Left kidney (tissue), 8 donors: ENCODE results near the gene DHX9. TPM values are rescaled to one million over a fixed set of nuclear protein-coding genes. Genes with fewer than 3 reads are reported as not detected.
A peak's percentile ranks its signal among the peaks of the same experiment; 100 is the strongest.

Experiments
- DNase-seq: peaks from one replicate; pipeline ENCODE4 v3.0.0-alpha.2; 2013
- long read RNA-seq, 8 donors: transcript quantifications; one replicate each; lab custom pipeline, GENCODE V29; 2026
- polyA plus RNA-seq: library from polyadenylated mRNA; unstranded; fragments of 120-200 nt; gene quantifications from one replicate; pipeline ENCODE4 v1.2.1, GENCODE V29; 2013; ENCODE audit not compliant: insufficient read length

The DHX9 gene
- polyA plus RNA-seq = 298 TPM
- long read RNA-seq, donor 1, full-length matches to known transcripts = 13 of 147 reads
- long read RNA-seq, donor 1, partial matches to known transcripts = 134 of 147 reads
- long read RNA-seq, donor 1, other reads (novel, unspliced or antisense) = 0 of 147 reads
- long read RNA-seq, donor 2, full-length matches to known transcripts = 11 of 65 reads
- long read RNA-seq, donor 2, partial matches to known transcripts = 54 of 65 reads
- long read RNA-seq, donor 2, other reads (novel, unspliced or antisense) = 0 of 65 reads
- long read RNA-seq, donor 3, full-length matches to known transcripts = 10 of 67 reads
- long read RNA-seq, donor 3, partial matches to known transcripts = 57 of 67 reads
- long read RNA-seq, donor 3, other reads (novel, unspliced or antisense) = 0 of 67 reads
- long read RNA-seq, donor 4, partial matches to known transcripts = 0 of 1 reads
- long read RNA-seq, donor 4, other reads (novel, unspliced or antisense) = 0 of 1 reads
- long read RNA-seq, donor 5, full-length matches to known transcripts = 22 of 154 reads
- long read RNA-seq, donor 5, partial matches to known transcripts = 132 of 154 reads
- long read RNA-seq, donor 5, other reads (novel, unspliced or antisense) = 0 of 154 reads
- long read RNA-seq, donor 6, full-length matches to known transcripts = 15 of 55 reads
- long read RNA-seq, donor 6, partial matches to known transcripts = 40 of 55 reads
- long read RNA-seq, donor 6, other reads (novel, unspliced or antisense) = 0 of 55 reads
- long read RNA-seq, donor 7, full-length matches to known transcripts = 8 of 95 reads
- long read RNA-seq, donor 7, partial matches to known transcripts = 87 of 95 reads
- long read RNA-seq, donor 7, other reads (novel, unspliced or antisense) = 0 of 95 reads
- long read RNA-seq, donor 8, full-length matches to known transcripts = 7 of 18 reads
- long read RNA-seq, donor 8, partial matches to known transcripts = 11 of 18 reads
- long read RNA-seq, donor 8, other reads (novel, unspliced or antisense) = 0 of 18 reads

DNA sequence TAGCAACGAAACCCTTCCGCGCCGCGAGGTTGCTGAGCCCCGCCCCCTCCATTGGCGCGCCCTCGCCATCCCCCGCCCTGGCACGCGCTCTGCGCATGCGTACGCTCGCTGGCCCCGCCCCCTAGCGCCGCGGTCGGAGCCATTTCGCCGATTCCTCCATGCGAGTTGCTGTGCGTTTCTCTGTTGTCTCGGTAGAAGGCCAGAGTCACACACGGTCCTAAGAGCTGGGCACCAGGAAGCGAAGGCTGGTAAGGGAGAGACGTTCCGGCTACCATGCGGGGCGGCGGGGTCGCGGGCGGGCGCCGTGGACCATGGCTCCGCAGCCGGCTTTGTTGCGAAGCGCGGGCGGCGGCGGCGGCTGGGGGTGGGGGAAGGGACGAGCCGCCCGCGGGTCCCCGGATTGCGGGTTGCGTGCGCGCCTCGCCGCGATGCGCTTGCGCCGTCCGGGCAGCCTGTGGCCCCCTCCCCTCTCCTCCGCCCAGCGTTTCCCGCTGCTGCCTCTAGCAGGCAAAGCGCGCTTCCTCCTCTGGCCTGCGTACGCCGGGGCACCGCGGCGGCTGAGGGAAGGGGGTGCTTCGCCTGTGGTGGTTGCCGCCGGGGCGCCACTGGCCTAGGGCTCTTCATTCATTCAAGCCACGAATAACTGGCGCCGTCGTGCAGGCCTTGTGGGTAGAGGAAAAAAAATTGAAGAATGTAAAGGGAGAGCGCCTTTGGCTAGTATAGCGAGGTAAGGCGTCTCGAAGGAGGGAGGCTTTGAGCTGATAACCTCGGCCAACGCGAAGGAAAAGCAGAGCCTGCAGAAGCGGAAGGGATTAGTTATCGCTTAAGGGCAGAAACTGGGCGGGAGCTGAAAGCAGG is at the start of gene DHX9:
DHX9 (plus strand) TSS at position 139 of the 858 bp plus-strand sequence. CDS start 3,220 bp downstream, outside the sequence.
- peak; percentile 89 for DNase-seq

DNA sequence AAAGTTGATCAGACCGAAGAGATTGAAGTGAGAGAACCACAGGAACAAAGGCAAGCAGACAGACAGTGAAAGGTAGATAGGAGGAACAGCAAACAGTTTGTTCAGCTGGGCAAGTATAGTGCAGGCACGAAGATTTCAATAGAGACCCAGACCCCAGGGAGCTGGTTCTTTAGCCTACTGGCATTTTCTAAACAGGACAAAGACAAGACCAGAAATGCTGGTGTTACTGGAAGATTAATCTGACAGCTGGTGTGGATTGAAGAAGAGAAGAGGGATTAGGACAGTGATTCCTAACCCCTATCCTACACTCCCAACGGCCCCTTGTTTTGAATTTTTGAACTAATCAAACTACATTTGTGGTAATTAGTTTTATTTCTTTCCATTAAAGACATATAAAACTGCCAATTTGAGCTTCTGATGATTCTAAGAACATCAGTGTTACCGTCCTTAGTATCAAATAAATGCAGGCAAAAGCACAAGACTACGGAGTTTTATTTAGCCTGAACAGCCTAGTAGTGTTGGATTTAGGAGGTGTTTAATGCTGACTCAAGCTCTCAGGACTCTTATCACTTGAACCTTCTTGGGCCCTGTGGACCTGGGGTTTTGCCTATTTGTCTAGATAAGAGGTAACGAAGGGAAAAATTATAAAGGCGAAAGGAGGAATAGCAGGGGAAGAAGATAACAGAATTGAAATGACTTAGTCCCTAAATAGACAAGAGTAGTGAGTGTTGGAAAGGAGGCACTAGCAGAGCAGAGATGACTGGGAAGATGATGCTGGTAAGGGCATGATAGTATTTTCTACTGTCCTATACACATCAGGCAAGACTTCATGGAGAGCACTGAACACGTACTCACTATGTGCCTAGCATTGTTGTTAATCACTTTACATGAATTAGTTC is 47.6 kb upstream of the DHX9 start:
- DNase-seq = no peak

DNA sequence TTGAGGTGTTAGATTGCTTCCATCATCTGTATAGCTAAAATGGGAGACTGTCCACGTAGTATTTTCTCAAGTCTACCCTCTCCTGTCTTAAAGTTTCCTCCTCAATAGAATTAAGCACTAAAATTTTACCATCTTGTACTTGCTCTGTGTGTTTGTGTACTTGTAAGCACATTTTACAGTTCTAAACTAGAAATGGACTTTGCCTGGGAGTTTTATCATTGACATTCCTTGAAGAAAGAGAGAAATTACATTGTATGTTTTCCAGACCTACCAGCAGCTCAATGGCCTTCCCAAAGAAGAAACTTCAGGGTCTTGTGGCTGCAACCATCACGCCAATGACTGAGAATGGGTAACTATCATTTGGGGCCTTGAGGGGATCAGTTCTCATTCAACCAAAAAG is 45.1 kb upstream of the DHX9 start:
- no peak for DNase-seq

DNA sequence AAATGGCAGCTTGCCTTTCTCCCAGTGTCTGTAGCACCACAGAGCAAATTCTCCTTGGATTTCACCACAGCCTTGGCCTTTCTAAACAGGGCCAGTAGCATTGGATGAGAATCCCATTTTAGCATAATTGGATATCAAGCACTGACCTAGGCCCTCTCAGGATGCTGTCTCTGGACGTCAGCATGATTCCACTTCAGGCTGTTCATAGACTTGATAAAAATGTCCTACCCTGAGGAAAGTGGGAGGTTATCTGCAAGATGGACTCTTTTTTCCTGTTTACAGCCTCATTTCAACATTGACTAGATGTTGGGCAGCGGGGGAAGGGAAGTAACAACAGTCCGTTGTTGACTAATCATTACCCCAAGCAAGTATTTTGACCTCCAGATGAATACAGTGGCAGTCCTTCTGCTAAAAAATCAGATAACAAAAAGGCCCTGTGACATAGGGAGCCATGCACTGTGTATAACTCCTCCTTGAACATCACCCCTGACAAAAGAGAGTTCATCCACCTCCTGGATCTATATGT is 44.4 kb upstream of the DHX9 start:
- DNase-seq = no peak

DNA sequence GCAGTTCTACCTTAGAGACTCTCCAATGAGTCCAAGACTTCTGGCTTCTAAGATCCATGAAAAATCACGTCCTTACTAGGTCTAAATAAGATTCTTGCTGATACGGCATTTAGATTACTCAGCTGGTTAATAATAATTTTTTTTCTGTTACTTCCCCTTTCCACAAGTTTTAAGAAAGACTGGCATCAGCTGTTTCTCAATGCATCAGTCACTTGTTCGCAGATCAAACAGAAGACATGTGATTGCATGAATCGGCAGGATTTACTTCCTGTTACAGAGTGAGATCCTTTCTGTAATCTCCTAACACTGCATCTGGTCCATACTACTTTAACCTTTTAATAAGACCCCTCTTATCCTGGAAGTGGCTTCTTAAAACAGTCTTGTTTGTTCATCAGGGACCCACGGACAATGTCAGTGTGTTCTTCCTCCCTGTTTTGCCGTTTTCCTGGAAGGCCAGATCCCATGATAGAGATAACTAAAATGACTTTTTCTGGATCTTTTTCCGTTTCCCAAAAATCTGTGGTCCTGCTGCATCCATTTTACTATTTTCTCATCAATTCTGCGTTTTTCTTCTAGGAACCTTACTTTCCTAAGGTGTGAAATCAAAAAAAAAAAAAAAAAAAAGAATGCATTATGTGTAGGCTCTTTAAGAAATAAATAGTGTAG is 43.5 kb upstream of the DHX9 start:
- DNase-seq = no peak

DNA sequence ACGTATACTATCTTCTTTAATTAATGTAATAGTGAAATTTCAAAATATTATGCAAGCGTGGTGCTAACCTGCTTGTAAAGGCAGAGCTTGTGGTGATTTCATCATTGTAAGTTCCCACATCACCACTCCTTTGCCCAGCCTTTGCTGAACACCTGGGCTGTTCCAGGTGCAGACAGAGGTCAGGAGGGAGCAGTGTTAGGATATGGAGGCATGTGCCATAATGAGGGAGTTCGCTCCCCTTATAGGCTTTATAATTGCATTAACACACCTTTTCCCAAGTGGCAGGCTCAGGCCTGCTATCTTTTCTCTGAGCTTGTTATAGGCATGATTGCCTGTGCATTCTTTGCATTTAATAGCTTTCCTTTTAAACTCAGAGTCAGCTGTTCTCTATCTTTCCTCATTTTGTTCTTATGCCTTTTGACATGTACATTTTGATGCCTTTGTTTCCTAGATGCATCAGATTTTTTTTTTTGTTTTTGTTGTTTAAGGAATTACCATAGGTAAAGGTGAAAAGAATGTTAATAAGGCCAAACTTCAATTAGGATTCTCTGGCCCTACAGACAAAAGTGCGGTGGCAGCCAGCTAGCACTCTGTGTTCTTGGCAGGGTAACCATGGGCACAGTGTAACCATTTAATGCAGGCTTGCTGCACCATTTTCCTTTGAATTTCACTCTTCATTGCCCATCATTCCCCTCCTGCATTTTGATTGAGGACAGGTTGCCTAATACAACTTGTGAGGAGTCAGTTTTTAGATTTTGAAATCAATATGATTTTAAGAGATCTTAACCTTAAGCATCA is 36.9 kb upstream of the DHX9 start:
- DNase-seq = no peak

DNA sequence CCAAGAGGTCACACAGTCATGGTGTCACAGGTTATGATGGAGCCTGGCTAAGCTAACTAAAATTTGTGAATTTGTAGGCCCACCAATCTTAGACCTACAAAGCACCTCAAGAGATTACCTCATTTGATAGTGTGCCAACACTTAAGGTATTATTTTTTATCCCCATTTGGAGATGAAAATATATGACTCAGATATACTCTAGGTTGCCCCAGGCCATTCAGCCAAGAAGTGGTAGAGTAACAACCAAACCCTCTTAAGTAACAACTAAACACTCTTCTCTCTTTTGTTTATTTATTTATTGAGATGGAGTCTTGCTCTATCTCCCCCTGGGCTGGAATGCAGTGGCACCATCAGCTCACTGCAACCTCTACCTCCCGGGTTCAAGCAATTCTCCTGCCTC is 35.3 kb upstream of the DHX9 start:
- no peak for DNase-seq

DNA sequence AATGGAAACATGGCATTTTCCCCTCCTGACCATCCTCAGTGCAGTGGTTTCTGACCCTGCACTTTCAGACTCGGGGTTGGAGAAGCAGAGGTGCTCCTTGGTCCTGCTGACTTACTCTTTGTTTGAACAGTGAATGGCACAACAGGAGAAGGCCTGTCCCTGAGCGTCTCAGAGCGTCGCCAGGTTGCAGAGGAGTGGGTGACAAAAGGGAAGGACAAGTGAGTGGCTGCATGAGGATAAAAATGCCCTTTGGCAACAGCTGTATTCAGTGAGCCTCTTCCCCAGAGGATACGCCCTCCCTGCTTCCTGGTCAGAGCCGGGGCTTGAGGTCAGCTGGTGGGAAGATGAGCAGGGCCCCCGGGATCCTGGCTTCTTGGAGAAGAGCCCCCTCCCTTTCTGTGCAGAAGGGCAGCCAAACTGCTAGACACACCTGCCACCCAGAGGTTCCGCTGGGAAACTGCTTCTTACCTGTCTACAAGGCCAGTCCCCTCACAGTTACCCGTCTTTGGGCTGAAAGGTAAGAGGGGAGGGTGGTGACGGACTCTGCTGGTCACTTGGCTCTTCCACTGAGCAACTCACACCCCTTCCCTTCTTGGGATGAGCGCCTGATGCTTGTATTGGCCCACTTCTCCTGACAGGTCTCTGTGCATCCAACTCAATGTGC is 33.0 kb upstream of the DHX9 start:
- no peak for DNase-seq

DNA sequence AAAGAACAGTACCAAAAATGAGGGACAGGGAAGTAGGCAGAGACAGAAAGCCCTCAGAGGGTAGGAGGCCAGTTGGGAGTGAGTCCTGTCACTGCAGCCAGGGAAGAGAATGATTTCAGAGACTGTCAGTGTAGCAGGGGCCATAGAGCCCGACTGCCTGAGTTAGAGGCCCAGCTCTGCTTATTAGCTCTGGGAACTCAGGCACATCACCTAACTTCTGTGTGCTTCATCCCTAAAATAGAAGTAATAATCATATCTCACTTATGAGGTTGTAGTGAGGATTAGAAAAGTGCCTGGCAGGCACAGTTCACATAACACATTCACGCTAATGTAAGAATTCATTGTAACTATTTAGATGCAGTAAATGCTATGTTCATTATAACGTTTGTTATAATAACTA is 31.2 kb upstream of the DHX9 start:
- DNase-seq = no peak

DNA sequence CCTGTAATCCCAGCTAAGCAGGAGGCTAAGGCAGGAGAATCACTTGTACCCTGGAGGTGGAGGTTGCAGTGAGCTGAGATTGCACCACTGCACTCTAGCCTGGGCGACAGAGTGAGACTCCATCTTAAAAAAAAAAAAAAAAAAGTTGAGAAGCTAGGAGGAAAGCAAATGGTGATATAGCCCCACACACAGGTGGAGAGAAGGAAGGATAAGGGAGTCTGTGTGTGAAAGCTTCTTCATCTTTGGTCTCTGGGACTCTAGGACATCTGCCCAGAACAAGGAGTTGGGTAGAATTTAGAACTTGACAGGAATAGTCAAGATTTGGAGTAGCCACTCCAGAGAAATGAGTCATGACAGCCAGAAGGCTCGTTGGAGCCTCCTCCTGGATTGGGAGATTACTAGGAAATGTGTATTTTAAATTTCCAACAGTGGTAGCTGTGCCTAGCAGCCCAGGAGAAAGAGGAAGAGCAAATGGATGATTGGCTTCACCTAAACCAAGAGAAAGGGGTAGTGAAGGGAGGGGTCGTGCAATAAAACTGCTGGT is 29.7 kb upstream of the DHX9 start:
- no peak for DNase-seq

DNA sequence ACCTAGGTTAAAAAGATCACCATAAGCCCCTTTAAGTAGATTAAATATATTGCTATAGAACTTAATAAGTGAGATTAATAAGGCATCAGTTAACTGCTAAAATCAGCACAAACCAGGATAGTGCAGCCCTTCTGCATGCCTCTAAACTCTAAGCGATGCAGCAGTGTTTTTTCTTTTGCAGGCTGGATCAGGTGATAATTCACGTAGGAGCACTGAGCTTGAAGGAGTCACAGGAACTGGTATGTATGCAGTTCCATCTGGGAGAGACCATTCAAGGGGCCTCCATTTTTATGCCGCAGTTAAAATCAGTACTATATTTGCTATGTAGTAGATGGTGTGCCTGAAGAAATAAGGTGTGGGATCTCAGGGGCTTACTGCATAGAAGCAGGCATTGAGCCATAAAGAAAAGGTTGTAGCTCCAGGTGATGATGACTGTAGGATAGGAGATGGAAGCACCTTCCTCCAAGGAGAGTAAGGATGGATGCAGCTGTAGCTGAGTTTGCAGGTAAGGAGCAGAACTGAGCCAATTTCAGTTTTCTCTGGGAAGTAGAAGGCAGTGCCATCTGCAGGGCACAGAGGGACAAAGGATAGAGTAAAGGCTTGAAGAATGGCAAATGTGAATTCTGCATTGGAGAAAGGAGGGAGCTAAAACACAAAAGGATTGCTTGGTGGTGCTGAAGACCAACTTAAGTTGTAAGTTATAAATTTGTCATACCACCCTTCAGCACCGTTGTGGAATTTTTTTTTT is 27.0 kb upstream of the DHX9 start:
- DNase-seq = no peak

DNA sequence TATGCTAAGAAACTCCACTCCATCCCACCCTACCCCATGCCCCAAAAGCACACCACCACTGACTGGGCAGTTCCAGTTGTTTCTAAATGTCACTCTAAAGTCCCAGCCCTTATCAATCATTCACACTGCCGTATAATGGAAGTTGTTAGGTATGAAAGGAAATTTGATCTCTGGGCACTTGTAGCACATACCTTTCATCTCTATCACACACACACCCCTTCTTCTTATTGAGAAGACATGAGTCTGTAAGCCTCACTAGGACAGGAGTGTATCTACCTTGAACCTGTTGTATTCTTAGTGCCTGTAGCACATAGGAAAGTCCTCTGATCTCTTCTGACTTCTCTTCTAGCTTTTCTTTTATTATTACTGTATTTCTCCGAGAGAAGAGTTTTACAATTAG is 22.3 kb upstream of the DHX9 start:
- no peak for DNase-seq

DNA sequence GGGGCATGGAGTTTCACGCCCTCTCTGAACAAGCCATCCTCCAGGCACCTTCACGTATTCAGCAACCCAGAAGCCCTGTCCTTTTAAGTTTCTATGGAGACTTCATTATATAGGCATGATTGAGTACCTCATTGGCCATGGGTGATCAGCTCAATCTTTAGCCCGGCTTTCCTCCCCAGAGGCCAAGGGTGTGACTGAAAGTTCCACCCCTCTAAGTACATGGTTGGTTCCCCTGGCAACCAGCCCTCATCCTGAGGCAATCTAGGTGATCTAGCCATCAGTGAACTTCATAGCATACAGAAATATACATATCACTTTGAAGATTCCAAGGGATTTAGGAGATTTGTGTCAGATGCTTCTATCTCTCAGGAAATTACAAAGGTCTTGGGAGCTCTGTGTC is 21.3 kb upstream of the DHX9 start:
- DNase-seq = no peak

DNA sequence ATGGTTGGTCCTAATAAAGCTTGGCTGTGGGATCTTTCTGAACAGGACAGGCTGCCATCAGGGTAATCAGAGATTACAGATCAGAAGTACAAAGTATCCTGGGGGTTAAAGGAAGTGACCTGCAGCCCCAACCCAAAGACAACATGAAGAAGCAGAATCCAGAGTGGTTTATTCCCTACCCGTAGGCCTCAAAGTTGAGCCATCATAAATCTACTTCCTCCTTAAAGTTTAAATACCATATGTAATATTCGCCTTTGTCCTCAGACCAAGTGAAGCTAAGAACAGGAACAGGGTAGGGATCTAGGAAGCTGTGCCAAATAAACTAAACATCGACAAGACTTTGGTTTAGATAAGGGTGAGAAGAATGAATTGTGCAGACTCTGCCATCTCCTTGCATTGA is 15.9 kb upstream of the DHX9 start:
- DNase-seq = no peak

DNA sequence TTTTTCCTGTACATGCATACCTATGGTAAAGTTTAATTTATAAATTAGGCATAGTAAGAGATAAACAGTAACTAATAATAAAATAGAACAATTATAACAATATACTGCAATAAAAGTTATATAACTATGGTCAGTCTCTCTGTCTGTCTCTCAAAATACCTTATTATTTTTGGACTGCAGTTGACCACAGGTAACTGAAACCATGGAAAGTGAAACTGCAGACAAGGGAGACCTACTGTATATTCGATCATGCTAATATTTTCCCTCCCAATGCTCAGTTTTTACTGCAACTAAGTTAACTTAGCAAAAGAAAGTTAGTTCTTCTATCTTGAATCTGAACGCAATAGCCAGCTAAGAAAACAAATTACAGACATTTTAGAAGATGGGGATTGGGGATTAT is 12.3 kb upstream of the DHX9 start:
- DNase-seq = no peak

DNA sequence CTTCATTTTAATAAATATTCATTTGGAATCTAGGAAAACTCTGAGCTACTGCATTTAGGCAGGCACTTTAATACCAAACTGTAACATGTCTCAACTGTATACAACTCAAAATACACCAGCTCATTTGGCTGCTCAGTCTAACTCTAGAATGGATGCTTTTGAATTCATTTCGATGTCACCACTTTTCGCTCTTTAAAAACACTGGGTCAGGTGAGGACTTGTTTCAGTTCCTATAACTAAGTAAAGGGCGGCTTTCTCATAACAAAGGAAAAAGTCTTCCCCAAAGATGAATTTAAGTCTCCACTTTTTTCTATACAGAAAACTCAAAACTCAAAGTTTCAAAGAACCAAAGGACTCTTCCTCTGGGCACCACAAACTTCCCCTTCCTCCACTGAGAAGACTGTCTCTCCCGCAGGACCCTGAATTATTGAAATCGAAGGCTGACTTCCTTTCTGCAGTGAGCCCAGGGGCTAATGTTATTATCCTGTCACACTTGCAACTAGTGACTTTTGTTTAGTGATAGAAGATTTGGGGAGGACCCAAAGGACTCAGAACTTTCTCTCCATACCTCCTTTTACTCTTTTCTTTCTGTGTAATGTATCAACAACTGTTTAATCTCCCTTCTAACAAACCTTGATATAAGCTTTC is 9.7 kb upstream of the DHX9 start:
- DNase-seq = no peak

DNA sequence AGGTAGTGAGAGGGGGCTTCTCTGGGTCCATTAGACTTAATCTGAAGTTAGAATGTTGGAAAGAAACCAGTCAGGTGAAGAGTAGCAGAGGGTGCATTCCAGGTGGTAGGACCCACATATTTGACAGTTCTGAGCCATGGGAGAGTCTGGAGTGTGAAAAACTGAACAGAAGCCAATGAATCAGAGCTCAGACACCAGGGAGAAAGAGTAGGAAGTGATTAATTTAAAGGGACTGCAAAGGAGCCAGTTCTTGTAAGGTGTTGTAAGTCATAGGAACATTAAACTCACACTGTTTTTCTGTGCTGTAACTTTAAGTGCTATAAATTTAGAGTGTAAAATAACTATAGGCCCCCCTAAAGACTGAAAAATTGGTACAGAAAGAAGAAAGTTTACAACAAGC is 5.9 kb upstream of the DHX9 start:
- no peak for DNase-seq
